Stimulated activated CD4-positive, alpha-beta T cell treated with anti-CD3 and anti-CD28 coated beads, Interleukin-2, amount 100 ng/mL, for 4 hours (primary cell): ENCODE data around the gene IKBKE.

Source experiments
- DNase-seq: peaks from one replicate; pipeline ENCODE4 v3.0.0-alpha.2; 2020; ENCODE audit warnings: low read depth

The IKBKE gene

GRCh38 chr1:206455289-206455665 is 15.0 kb upstream of the IKBKE start:
- DNase-seq, result no peak

- DNase-seq, result no peak
Measured at GRCh38 chr1:206455666-206456344, 14.5 kb upstream of the IKBKE start.

GRCh38 chr1:206456577-206457370 is 13.5 kb upstream of the IKBKE start:
- DNase-seq, result no peak

GRCh38 chr1:206457408-206458120 is 12.7 kb upstream of the IKBKE start:
- no peak for DNase-seq

- no peak for DNase-seq
Measured at GRCh38 chr1:206459703-206460102, 10.6 kb upstream of the IKBKE start.

GRCh38 chr1:206460836-206461426 is 9.3 kb upstream of the IKBKE start:
- DNase-seq, result no peak

GRCh38 chr1:206461602-206462455 is 8.4 kb upstream of the IKBKE start:
- peak; percentile 68 for DNase-seq

GRCh38 chr1:206463137-206463536 is 7.1 kb upstream of the IKBKE start:
- DNase-seq, result no peak

GRCh38 chr1:206463911-206464310 is 6.4 kb upstream of the IKBKE start:
- DNase-seq, result no peak

GRCh38 chr1:206464456-206464964 is 5.8 kb upstream of the IKBKE start:
- no peak for DNase-seq

GRCh38 chr1:206465951-206466350 is 4.3 kb upstream of the IKBKE start:
- no peak for DNase-seq

- DNase-seq, result no peak
Measured at GRCh38 chr1:206466840-206467649, 3.2 kb upstream of the IKBKE start.

- no peak for DNase-seq
Measured at GRCh38 chr1:206467915-206468314, 2.4 kb upstream of the IKBKE start.

GRCh38 chr1:206468571-206468970 is 1.7 kb upstream of the IKBKE start:
- DNase-seq, result no peak

- no peak for DNase-seq
Measured at GRCh38 chr1:206469411-206469932, 804 bp upstream of the IKBKE start.

- DNase-seq, result no peak
Measured at GRCh38 chr1:206470692-206471414, 577 bp downstream of the IKBKE start.

GRCh38 chr1:206471415-206471801 is 1.1 kb downstream of the IKBKE start:
- DNase-seq, result no peak

GRCh38 chr1:206472024-206472423 is 1.7 kb downstream of the IKBKE start:
- DNase-seq, result no peak

- no peak for DNase-seq
Measured at GRCh38 chr1:206472454-206472853, 2.2 kb downstream of the IKBKE start.

- no peak for DNase-seq
Measured at GRCh38 chr1:206472886-206473285, 2.6 kb downstream of the IKBKE start.
